Activated naive CD8-positive, alpha-beta T cell treated with anti-CD3 and anti-CD28 coated beads, Interleukin-2, amount 50 U/mL, for 24 hours (primary cell): ENCODE data around the gene CHGA.

Experiments
- ATAC-seq: fragments of 150-1000 bp; cut with Tn5 transposase; one replicate; pipeline ENCODE4 v1.10.0; 2021
- DNase-seq: peaks from one replicate; pipeline ENCODE4 v3.0.0; 2021
- H3K27ac Mint-ChIP-seq: one replicate; pipeline ENCODE4 v1.8.0; 2021; ENCODE audit warnings: mild to moderate bottlenecking, mixed read lengths
- H3K27me3 Mint-ChIP-seq: one replicate; pipeline ENCODE4 v1.8.0; 2021; ENCODE audit warnings: mixed read lengths
- H3K36me3 Mint-ChIP-seq: one replicate; pipeline ENCODE4 v1.8.0; 2021; ENCODE audit warnings: low read depth, mixed read lengths
- H3K4me1 Mint-ChIP-seq: one replicate; pipeline ENCODE4 v1.8.0; 2021; ENCODE audit warnings: mixed read lengths
- H3K4me3 Mint-ChIP-seq: one replicate; pipeline ENCODE4 v1.8.0; 2021; ENCODE audit warnings: mild to moderate bottlenecking, moderate library complexity, mixed read lengths
- H3K9me3 Mint-ChIP-seq: one replicate; pipeline ENCODE4 v1.8.0; 2021; ENCODE audit warnings: mixed read lengths

The CHGA gene, protein sequence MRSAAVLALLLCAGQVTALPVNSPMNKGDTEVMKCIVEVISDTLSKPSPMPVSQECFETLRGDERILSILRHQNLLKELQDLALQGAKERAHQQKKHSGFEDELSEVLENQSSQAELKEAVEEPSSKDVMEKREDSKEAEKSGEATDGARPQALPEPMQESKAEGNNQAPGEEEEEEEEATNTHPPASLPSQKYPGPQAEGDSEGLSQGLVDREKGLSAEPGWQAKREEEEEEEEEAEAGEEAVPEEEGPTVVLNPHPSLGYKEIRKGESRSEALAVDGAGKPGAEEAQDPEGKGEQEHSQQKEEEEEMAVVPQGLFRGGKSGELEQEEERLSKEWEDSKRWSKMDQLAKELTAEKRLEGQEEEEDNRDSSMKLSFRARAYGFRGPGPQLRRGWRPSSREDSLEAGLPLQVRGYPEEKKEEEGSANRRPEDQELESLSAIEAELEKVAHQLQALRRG

GRCh38 chr14:92922883-92923743 lies at the start of gene CHGA:
CHGA (plus strand) TSS chr14:92923150; CDS start chr14:92923360, 210 bp downstream.
- H3K27me3 Mint-ChIP-seq: peaks cover 36% of the 10 kb centered on the region

GRCh38 chr14:92874962-92875661 lies 47.8 kb upstream of the CHGA start:
- peaks cover 11% of the 10 kb centered on the region for H3K27me3 Mint-ChIP-seq
- no peak overlapping the region for H3K27ac Mint-ChIP-seq
- H3K9me3 Mint-ChIP-seq: no peaks in the 10 kb centered on the region
- no peak overlapping the region for H3K4me3 Mint-ChIP-seq
- no peak for DNase-seq
- H3K36me3 Mint-ChIP-seq: no peaks in the 10 kb centered on the region
- no peak for ATAC-seq
- H3K4me1 Mint-ChIP-seq: no peaks in the 10 kb centered on the region

More at GRCh38 chr14:92922883-92923743, at the start of gene CHGA:
- peak; percentile 47 for ATAC-seq
- DNase-seq: peak; percentile 67
- H3K4me1 Mint-ChIP-seq: peaks cover 3% of the 10 kb centered on the region
- no peaks in the 10 kb centered on the region for H3K9me3 Mint-ChIP-seq
- H3K27ac Mint-ChIP-seq: no peak within 1 kb of the TSS
- H3K4me3 Mint-ChIP-seq: no peak within 1 kb of the TSS
- H3K36me3 Mint-ChIP-seq: no peaks in the 10 kb centered on the region

DNA sequence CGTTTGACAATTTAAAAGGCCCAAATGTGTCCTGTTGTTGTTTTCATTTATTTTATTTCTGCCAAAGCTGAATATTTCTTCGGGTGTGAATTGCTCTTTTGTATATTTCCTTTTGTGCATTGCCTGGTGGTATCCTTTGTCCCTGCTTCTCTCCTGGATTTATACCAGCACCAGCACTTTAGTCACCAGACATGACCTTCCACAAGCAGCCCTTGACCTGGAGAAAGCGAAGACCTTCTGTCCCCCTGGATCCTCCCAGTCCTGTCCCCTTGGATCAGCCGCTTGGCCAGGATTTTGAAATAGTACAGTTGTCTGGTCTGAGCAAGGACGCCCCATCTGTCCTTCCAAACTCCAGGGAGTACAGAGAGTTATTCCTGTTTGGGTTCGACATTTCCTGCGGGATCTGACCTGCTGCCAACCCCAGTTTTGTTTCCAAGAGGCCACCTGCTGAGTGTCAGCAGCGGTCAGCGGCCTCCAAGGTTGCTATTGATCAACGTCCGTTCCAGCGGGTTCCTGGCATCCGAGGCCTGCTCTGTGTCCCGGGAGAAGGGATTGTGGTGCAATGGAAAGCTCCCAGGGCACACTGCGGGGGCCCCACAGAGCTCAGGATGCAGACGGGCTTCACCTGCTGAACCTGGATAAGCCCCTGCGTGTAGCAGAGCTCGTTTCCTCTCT lies 45.1 kb upstream of the CHGA start:
- no peaks in the 10 kb centered on the region for H3K4me1 Mint-ChIP-seq
- H3K27ac Mint-ChIP-seq: no peak overlapping the region
- peaks cover 18% of the 10 kb centered on the region for H3K27me3 Mint-ChIP-seq
- ATAC-seq: no peak
- no peak overlapping the region for H3K4me3 Mint-ChIP-seq
- no peak for DNase-seq
- H3K9me3 Mint-ChIP-seq: no peaks in the 10 kb centered on the region
- H3K36me3 Mint-ChIP-seq: no peaks in the 10 kb centered on the region

GRCh38 chr14:92880351-92880750 lies 42.6 kb upstream of the CHGA start:
- Mint-ChIP-seq H3K27me3 (peaks cover 23% of the 10 kb centered on the region), H3K4me3 (no peak overlapping the region), H3K9me3 (no peaks in the 10 kb centered on the region), H3K4me1 (peaks cover 2% of the 10 kb centered on the region), H3K27ac (no peak overlapping the region), H3K36me3 (no peaks in the 10 kb centered on the region)
- ATAC-seq (no peak), DNase-seq (no peak)

DNA sequence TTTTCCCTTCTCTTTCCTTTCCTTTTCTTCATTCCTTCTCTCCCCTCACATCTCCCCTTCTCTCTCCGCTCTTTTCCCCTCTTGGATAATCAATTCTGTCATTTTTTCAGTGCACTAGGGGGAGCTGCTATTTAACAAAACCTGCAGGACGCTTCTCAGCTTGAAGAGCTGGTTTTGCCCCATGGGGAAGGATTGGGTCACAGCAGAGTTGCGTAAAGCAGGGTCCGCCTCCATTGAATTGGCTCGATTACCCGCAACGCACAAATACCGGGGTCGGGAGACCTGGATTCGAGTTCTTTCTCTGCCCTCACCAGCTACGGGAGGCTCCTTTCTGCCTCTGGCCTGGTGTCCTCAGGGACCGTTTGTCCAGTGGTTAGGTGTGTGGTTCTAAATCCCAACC lies 42.1 kb upstream of the CHGA start:
- Mint-ChIP-seq H3K4me1 (peaks cover 7% of the 10 kb centered on the region), H3K27ac (no peak overlapping the region), H3K4me3 (no peak overlapping the region), H3K9me3 (no peaks in the 10 kb centered on the region), H3K36me3 (no peaks in the 10 kb centered on the region), H3K27me3 (peaks cover 26% of the 10 kb centered on the region)
- ATAC-seq (no peak), DNase-seq (no peak)

- no peak for ATAC-seq
- H3K4me1 Mint-ChIP-seq: peaks cover 8% of the 10 kb centered on the region
- no peaks in the 10 kb centered on the region for H3K9me3 Mint-ChIP-seq
- DNase-seq: no peak
- H3K36me3 Mint-ChIP-seq: no peaks in the 10 kb centered on the region
- no peak overlapping the region for H3K4me3 Mint-ChIP-seq
- no peak overlapping the region for H3K27ac Mint-ChIP-seq
- H3K27me3 Mint-ChIP-seq: peaks cover 28% of the 10 kb centered on the region
Observed at GRCh38 chr14:92883066-92883465, 39.9 kb upstream of the CHGA start.

- ATAC-seq (no peak), DNase-seq (no peak)
- H3K27me3 Mint-ChIP-seq: peaks cover 26% of the 10 kb centered on the region
- no peaks in the 10 kb centered on the region for H3K36me3 Mint-ChIP-seq
- H3K27ac Mint-ChIP-seq: no peak overlapping the region
- no peak overlapping the region for H3K4me3 Mint-ChIP-seq
- no peaks in the 10 kb centered on the region for H3K9me3 Mint-ChIP-seq
- H3K4me1 Mint-ChIP-seq: peaks cover 8% of the 10 kb centered on the region
Observed at GRCh38 chr14:92884410-92884809, 38.5 kb upstream of the CHGA start.

GRCh38 chr14:92885279-92886061 lies 37.5 kb upstream of the CHGA start:
- peak; percentile 38 for ATAC-seq
- Mint-ChIP-seq H3K9me3 (no peaks in the 10 kb centered on the region), H3K27ac (no peak overlapping the region), H3K4me3 (no peak overlapping the region), H3K27me3 (peaks cover 22% of the 10 kb centered on the region), H3K36me3 (no peaks in the 10 kb centered on the region), H3K4me1 (peaks cover 8% of the 10 kb centered on the region)
- no peak for DNase-seq

DNA sequence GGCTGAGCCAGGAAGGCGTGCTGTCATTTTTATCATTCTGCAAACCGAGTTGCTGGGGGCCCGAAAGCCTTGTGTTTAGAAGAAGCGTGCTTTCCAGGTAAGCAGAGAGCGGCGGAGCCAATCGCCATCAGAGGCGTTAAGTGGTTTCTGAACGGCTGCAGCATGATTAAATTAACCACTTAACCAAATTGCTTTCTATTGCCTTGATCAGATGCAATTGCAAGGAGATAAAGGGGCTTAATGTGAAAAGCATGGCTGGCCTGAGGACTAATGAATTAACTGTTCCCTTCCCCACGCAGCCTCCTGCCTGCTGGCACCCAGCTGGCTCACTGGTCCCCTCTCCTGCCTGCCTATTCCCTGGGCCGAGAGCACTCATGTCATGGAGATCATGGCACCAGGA lies 36.6 kb upstream of the CHGA start:
- H3K36me3 Mint-ChIP-seq: no peaks in the 10 kb centered on the region
- H3K27ac Mint-ChIP-seq: no peak overlapping the region
- H3K9me3 Mint-ChIP-seq: no peaks in the 10 kb centered on the region
- ATAC-seq: no peak
- no peak overlapping the region for H3K4me3 Mint-ChIP-seq
- peaks cover 14% of the 10 kb centered on the region for H3K4me1 Mint-ChIP-seq
- no peak for DNase-seq
- H3K27me3 Mint-ChIP-seq: peaks cover 20% of the 10 kb centered on the region

GRCh38 chr14:92887157-92887556 lies 35.8 kb upstream of the CHGA start:
- DNase-seq: no peak
- H3K9me3 Mint-ChIP-seq: no peaks in the 10 kb centered on the region
- H3K4me1 Mint-ChIP-seq: peaks cover 23% of the 10 kb centered on the region
- no peak overlapping the region for H3K4me3 Mint-ChIP-seq
- no peak overlapping the region for H3K27ac Mint-ChIP-seq
- no peak for ATAC-seq
- peaks cover 15% of the 10 kb centered on the region for H3K27me3 Mint-ChIP-seq
- H3K36me3 Mint-ChIP-seq: no peaks in the 10 kb centered on the region

DNA sequence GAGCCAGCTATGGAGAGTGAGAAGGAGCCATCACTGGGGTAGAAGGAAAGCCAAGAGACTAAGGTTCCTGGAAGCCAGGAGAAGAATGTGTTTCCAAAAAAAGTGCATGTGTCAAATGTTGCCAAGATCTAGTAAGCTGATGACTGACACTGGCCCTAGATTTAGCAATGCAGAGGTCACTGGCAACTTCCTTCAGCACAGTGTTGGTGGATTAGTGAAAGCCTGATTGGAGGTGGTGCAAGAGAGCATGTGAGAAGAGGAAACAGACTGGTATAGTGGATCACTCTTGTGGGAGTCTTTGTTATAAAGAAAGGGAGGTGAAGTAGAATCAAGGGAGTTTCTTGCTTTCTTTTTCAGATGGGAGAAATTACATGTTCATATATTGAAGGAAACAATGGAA lies 34.1 kb upstream of the CHGA start:
- Mint-ChIP-seq H3K9me3 (peaks cover 11% of the 10 kb centered on the region), H3K27ac (no peak overlapping the region), H3K36me3 (no peaks in the 10 kb centered on the region), H3K4me1 (peaks cover 38% of the 10 kb centered on the region), H3K27me3 (peaks cover 15% of the 10 kb centered on the region), H3K4me3 (no peak overlapping the region)
- ATAC-seq (no peak), DNase-seq (no peak)

GRCh38 chr14:92890830-92891588 lies 31.9 kb upstream of the CHGA start:
- H3K4me1 Mint-ChIP-seq: peaks cover 30% of the 10 kb centered on the region
- H3K27ac Mint-ChIP-seq: no peak overlapping the region
- DNase-seq: peak; percentile 12
- no peaks in the 10 kb centered on the region for H3K36me3 Mint-ChIP-seq
- peaks cover 10% of the 10 kb centered on the region for H3K27me3 Mint-ChIP-seq
- no peak overlapping the region for H3K4me3 Mint-ChIP-seq
- H3K9me3 Mint-ChIP-seq: peaks cover 11% of the 10 kb centered on the region
- no peak for ATAC-seq

- peaks cover 15% of the 10 kb centered on the region for H3K27me3 Mint-ChIP-seq
- H3K9me3 Mint-ChIP-seq: peaks cover 11% of the 10 kb centered on the region
- peaks cover 35% of the 10 kb centered on the region for H3K4me1 Mint-ChIP-seq
- DNase-seq (no peak), ATAC-seq (peak; percentile 81)
- H3K27ac Mint-ChIP-seq: peak overlapping the region; percentile 78
- H3K4me3 Mint-ChIP-seq: no peak overlapping the region
- H3K36me3 Mint-ChIP-seq: no peaks in the 10 kb centered on the region
Observed at GRCh38 chr14:92892589-92892988, 30.4 kb upstream of the CHGA start.
